Hepatocyte (in vitro differentiated cells): Measurements from ENCODE around the gene AQR. TPM values are rescaled to one million over a fixed set of nuclear protein-coding genes. Genes with fewer than 3 reads are reported as not detected.

Experiments used
- DNase-seq: peaks from one replicate; pipeline ENCODE4 v3.0.0-alpha.2; 2016; ENCODE audit warnings: low spot score
- H2AFZ ChIP-seq: fragments of 200-600 bp; sonication (generic); 2 replicates; pipeline ENCODE4 v1.6.0; 2016; ENCODE audit warnings: antibody characterized with exemption, mild to moderate bottlenecking
- H3K27ac ChIP-seq: fragments of 200-600 bp; sonication (generic); 2 replicates; pipeline ENCODE4 v1.5.1; 2016; ENCODE audit warnings: mild to moderate bottlenecking
- H3K27me3 ChIP-seq: fragments of 200-600 bp; sonication (generic); 2 replicates; pipeline ENCODE4 v1.6.1; 2016
- H3K36me3 ChIP-seq: fragments of 200-600 bp; sonication (generic); replicated peaks from 2 replicates; pipeline ENCODE4 v1.5.1; 2016; ENCODE audit warnings: low read depth; ENCODE audit not compliant: insufficient read depth
- H3K4me1 ChIP-seq: fragments of 200-600 bp; sonication (generic); 2 replicates; pipeline ENCODE4 v1.5.1; 2016; ENCODE audit warnings: mild to moderate bottlenecking, moderate library complexity; ENCODE audit not compliant: insufficient read depth
- H3K4me2 ChIP-seq: fragments of 200-600 bp; sonication (generic); 2 replicates; pipeline ENCODE4 v1.6.0; 2016
- H3K4me3 ChIP-seq: fragments of 200-600 bp; sonication (generic); 2 replicates; pipeline ENCODE4 v1.5.1; 2016; ENCODE audit warnings: mild to moderate bottlenecking
- H3K79me2 ChIP-seq: fragments of 200-600 bp; sonication (generic); 2 replicates; pipeline ENCODE4 v1.6.0; 2017; ENCODE audit warnings: mild to moderate bottlenecking
- H3K9me2 ChIP-seq: fragments of 200-600 bp; sonication (generic); replicated peaks from 2 replicates; pipeline ENCODE4 v1.6.0; 2017; ENCODE audit warnings: mild to moderate bottlenecking; ENCODE audit not compliant: insufficient read depth
- H3K9me3 ChIP-seq: fragments of 200-600 bp; sonication (generic); 2 replicates; pipeline ENCODE4 v1.5.1; 2016; ENCODE audit warnings: low read depth, mild to moderate bottlenecking
- H4K20me1 ChIP-seq: fragments of 200-600 bp; sonication (generic); 2 replicates; pipeline ENCODE4 v1.6.0; 2016; ENCODE audit warnings: mild to moderate bottlenecking; ENCODE audit not compliant: insufficient read depth, poor library complexity, severe bottlenecking
- CTCF ChIP-seq: fragments of 200-600 bp; sonication (generic); IDR thresholded peaks from 2 replicates; pipeline ENCODE4 v1.5.1; 2016; ENCODE audit warnings: antibody characterized with exemption, mild to moderate bottlenecking; ENCODE audit not compliant: poor library complexity
- EZH2 ChIP-seq: fragments of 200-600 bp; sonication (generic); IDR thresholded peaks from 2 replicates; pipeline ENCODE4 v1.6.1; 2016; ENCODE audit warnings: antibody characterized with exemption, mild to moderate bottlenecking, borderline replicate concordance
- EZH2phosphoT487 ChIP-seq: fragments of 200-600 bp; sonication (generic); IDR thresholded peaks from one replicate; pipeline ENCODE4 v1.6.1; 2018; ENCODE audit warnings: antibody characterized with exemption, mild to moderate bottlenecking, low read depth, moderate library complexity; ENCODE audit not compliant: unreplicated experiment, severe bottlenecking
- WGBS: methylation state at CpG from one replicate; pipeline ENCODE4 v1.1.6; 2016; ENCODE audit warnings: low lambda C conversion rate; ENCODE audit errors: missing lambda C conversion rate; 5-methylcytosine and 5-hydroxymethylcytosine counted together
- polyA plus RNA-seq: library from polyadenylated mRNA; unstranded; fragments of >200 nt; fragmentation: Nextera tagmentation; extraction: Ambion mirVana; gene quantifications from 2 replicates; pipeline ENCODE4 v1.2.1, GENCODE V29; 2016
- total RNA-seq: library from RNA; depleted of rRNA; stranded (reverse); fragments of >200 nt; gene quantifications from 2 replicates; pipeline ENCODE4 v1.2.3, GENCODE V29; 2014

AQR gene
- total and polyA plus RNA-seq, 2 experiments from 2014 or later: 15.3 to 39.8 TPM

DNA sequence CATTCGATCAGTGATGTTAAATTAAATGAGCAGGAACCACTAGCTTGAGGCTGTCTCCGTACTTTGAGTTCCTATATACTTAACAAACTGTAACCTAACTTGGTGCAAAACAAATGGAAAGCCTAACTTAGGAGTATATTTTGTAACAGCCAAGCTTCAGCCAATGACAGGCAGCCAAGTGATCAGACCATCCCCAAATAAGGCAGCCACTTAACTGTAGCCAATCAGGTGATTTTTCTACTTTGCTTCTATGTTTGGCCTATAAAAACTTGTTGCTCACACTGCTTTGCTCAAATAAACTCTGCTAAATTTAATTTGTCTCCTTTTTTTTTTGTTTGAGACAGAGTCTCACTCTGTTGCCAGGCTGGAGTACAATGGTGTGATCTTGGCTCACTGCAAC, 37.9 kb upstream of the AQR start:
- Histone ChIP-seq H3K36me3 (no peaks in the 10 kb centered on the region), H3K4me1 (no peaks in the 10 kb centered on the region)
- WGBS: 86% methylated on average over 2 of the region's 2 CpGs

GRCh38 chr15:35005933-35006332, 36.4 kb upstream of the AQR start:
- H3K4me1 ChIP-seq: no peaks in the 10 kb centered on the region
- H3K4me2 ChIP-seq: no peak overlapping the region
- WGBS: 95% methylated on average over 6 of the region's 6 CpGs
- no peaks in the 10 kb centered on the region for H4K20me1 ChIP-seq
- no peaks in the 10 kb centered on the region for H3K79me2 ChIP-seq
- no peaks in the 10 kb centered on the region for H3K36me3 ChIP-seq
- no peak overlapping the region for H2AFZ ChIP-seq
- H3K9me3 ChIP-seq: no peaks in the 10 kb centered on the region
- H3K27ac ChIP-seq: no peak overlapping the region
- no peaks in the 10 kb centered on the region for H3K9me2 ChIP-seq
- no peak for DNase-seq
- H3K27me3 ChIP-seq: no peaks in the 10 kb centered on the region
- no peak for TF ChIP-seq CTCF
- no peak for TF ChIP-seq EZH2
- no peak for TF ChIP-seq EZH2phosphoT487
- no peak overlapping the region for H3K4me3 ChIP-seq

More for the DNA sequence above, 37.9 kb upstream of the AQR start:
- TF ChIP-seq EZH2phosphoT487 (no peak), EZH2 (no peak), CTCF (no peak)
- H4K20me1 ChIP-seq: no peaks in the 10 kb centered on the region
- no peak for DNase-seq
- no peaks in the 10 kb centered on the region for H3K9me2 ChIP-seq
- H2AFZ ChIP-seq: no peak overlapping the region
- H3K4me2 ChIP-seq: no peak overlapping the region
- H3K27me3 ChIP-seq: no peaks in the 10 kb centered on the region
- H3K4me3 ChIP-seq: no peak overlapping the region
- H3K27ac ChIP-seq: no peak overlapping the region
- no peaks in the 10 kb centered on the region for H3K79me2 ChIP-seq
- no peaks in the 10 kb centered on the region for H3K9me3 ChIP-seq

DNA sequence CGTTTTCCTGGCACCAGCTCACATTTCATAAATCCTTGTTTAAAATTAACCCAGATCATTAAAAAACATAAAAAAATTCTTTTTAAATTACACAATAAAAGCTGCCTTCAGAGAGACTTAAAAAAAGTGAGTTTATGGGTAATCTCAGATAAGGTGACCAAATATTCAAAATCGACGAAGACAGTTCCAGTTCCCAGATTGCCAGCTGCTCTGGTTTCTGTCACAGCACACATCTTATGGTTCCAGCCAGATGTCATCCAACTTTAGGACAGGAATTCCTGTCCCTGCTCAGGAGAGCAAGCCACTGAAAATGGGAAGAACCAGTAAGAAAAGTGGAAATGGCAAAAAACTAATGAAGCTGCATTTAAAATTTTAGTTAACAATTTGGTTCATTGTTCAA, 34.4 kb upstream of the AQR start:
- Histone ChIP-seq H3K27me3 (no peaks in the 10 kb centered on the region), H3K4me1 (no peaks in the 10 kb centered on the region), H3K9me3 (no peaks in the 10 kb centered on the region), H3K79me2 (no peaks in the 10 kb centered on the region), H3K4me3 (no peak overlapping the region), H3K9me2 (no peaks in the 10 kb centered on the region), H2AFZ (no peak overlapping the region), H3K4me2 (no peak overlapping the region), H3K27ac (no peak overlapping the region), H4K20me1 (no peaks in the 10 kb centered on the region), H3K36me3 (no peaks in the 10 kb centered on the region)
- WGBS: 49% methylated on average over 3 of the region's 3 CpGs
- no peak for DNase-seq
- no peak for TF ChIP-seq EZH2
- TF ChIP-seq EZH2phosphoT487: no peak

DNA sequence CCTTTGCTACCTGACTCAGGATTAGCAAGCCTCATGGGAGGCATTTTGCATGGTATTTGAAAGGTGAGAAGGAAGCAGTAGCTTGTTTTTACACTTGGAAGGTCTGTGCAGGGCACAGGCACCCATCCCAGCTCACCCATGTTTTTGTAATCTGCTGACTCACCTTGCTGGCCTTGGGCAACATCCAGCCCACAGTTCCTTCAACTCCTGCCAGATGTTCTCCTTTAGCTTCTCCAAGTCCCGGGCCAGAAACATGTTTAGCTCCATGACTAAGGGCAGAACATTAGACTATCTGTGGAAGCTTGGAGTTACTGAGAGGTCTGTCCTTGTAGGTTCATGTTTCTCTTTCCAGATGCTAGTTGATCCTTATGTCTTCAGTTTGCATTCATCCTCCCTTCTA, 31.0 kb upstream of the AQR start:
- H3K4me2 ChIP-seq: no peak overlapping the region
- H3K27me3 ChIP-seq: no peaks in the 10 kb centered on the region
- H3K79me2 ChIP-seq: no peaks in the 10 kb centered on the region
- H4K20me1 ChIP-seq: no peaks in the 10 kb centered on the region
- no peak overlapping the region for H2AFZ ChIP-seq
- H3K9me3 ChIP-seq: no peaks in the 10 kb centered on the region
- no peak for DNase-seq
- WGBS: 88% methylated on average over 1 of the region's 1 CpG
- TF ChIP-seq EZH2phosphoT487 (no peak), CTCF (no peak), EZH2 (no peak)
- no peak overlapping the region for H3K27ac ChIP-seq
- no peaks in the 10 kb centered on the region for H3K36me3 ChIP-seq
- no peak overlapping the region for H3K4me3 ChIP-seq
- no peaks in the 10 kb centered on the region for H3K4me1 ChIP-seq
- no peaks in the 10 kb centered on the region for H3K9me2 ChIP-seq
